H9 (cell line): ENCODE measurements around the gene AKAP9. TPM values are rescaled to one million over a fixed set of nuclear protein-coding genes. Genes with fewer than 3 reads are reported as not detected.

Experiments used
- DNase-seq: peaks from one replicate; pipeline ENCODE4 v3.0.0-alpha.2; 2017
- H2AFZ ChIP-seq: one replicate; pipeline ENCODE4 v1.6.1; 2013; ENCODE audit warnings: mild to moderate bottlenecking, low read length, control low read depth, moderate library complexity
- H2AK5ac ChIP-seq: 2 replicates; pipeline ENCODE4 v1.6.1; 2013; ENCODE audit warnings: low read length, control low read depth, mixed read lengths; ENCODE audit not compliant: insufficient read length
- H2BK120ac ChIP-seq: one replicate; pipeline ENCODE4 v1.6.1; 2013; ENCODE audit warnings: low read depth, mild to moderate bottlenecking, low read length, control low read depth, inconsistent platforms; ENCODE audit not compliant: poor library complexity, severe bottlenecking
- H2BK12ac ChIP-seq: 2 replicates; pipeline ENCODE4 v1.6.1; 2013; ENCODE audit warnings: low read length, control low read depth, mixed read lengths, low read depth; ENCODE audit not compliant: insufficient read length
- H2BK15ac ChIP-seq: 2 replicates; pipeline ENCODE4 v1.6.1; 2013; ENCODE audit warnings: low read depth, low read length, control low read depth
- H2BK20ac ChIP-seq: one replicate; pipeline ENCODE4 v1.6.1; 2013; ENCODE audit warnings: low read depth, mild to moderate bottlenecking, low read length, control low read depth, inconsistent platforms; ENCODE audit not compliant: poor library complexity, severe bottlenecking
- H2BK5ac ChIP-seq: 2 replicates; pipeline ENCODE4 v1.6.1; 2013; ENCODE audit warnings: low read length, control low read depth, mixed read lengths; ENCODE audit not compliant: insufficient read length
- H3K14ac ChIP-seq: 2 replicates; pipeline ENCODE4 v1.6.1; 2013; ENCODE audit warnings: low read length, control low read depth; ENCODE audit not compliant: insufficient read depth
- H3K18ac ChIP-seq: 2 replicates; pipeline ENCODE4 v1.6.1; 2013; ENCODE audit warnings: low read depth, mild to moderate bottlenecking, mixed read lengths, low read length, control low read depth; ENCODE audit not compliant: insufficient read length
- H3K23ac ChIP-seq: 2 replicates; pipeline ENCODE4 v1.6.1; 2013; ENCODE audit warnings: low read length, control low read depth, mixed read lengths, low read depth; ENCODE audit not compliant: insufficient read length
- H3K23me2 ChIP-seq: 2 replicates; pipeline ENCODE4 v1.6.1; 2013; ENCODE audit warnings: low read depth, mild to moderate bottlenecking, mixed read lengths, low read length, control low read depth; ENCODE audit not compliant: insufficient read length, poor library complexity, severe bottlenecking
- H3K27ac ChIP-seq: 2 replicates; pipeline ENCODE4 v1.5.1; 2013; ENCODE audit warnings: low read length, control low read depth, mixed read lengths, low read depth; ENCODE audit not compliant: insufficient read length
- H3K27me3 ChIP-seq: 2 replicates; pipeline ENCODE4 v1.6.1; 2013; ENCODE audit warnings: low read length, control low read depth, inconsistent platforms; ENCODE audit not compliant: insufficient read depth
- H3K4ac ChIP-seq: 2 replicates; pipeline ENCODE4 v1.6.1; 2013; ENCODE audit warnings: low read depth, mild to moderate bottlenecking, control low read depth, inconsistent platforms, low read length, moderate library complexity
- H3K4me1 ChIP-seq: 2 replicates; pipeline ENCODE4 v1.6.1; 2013; ENCODE audit warnings: low read length, control low read depth, inconsistent platforms; ENCODE audit not compliant: insufficient read depth
- H3K4me2 ChIP-seq: 2 replicates; pipeline ENCODE4 v1.6.1; 2013; ENCODE audit warnings: low read length, control low read depth, mixed read lengths; ENCODE audit not compliant: insufficient read length, insufficient read depth
- H3K56ac ChIP-seq: 2 replicates; pipeline ENCODE4 v1.6.1; 2013; ENCODE audit warnings: low read depth, mild to moderate bottlenecking, mixed read lengths, low read length, control low read depth; ENCODE audit not compliant: insufficient read length
- H3K79me1 ChIP-seq: 2 replicates; pipeline ENCODE4 v1.6.1; 2013; ENCODE audit warnings: low read depth, mild to moderate bottlenecking, moderate library complexity, low read length, control low read depth, inconsistent platforms; ENCODE audit not compliant: insufficient read depth, poor library complexity, severe bottlenecking
- H3K79me2 ChIP-seq: 2 replicates; pipeline ENCODE4 v1.6.1; 2013; ENCODE audit warnings: low read length, control low read depth, inconsistent platforms; ENCODE audit not compliant: insufficient read depth
- H3K9ac ChIP-seq: 2 replicates; pipeline ENCODE4 v1.6.1; 2013; ENCODE audit warnings: low read length, control low read depth, mixed read lengths; ENCODE audit not compliant: insufficient read length; ENCODE audit errors: extremely low read depth
- H3K9me3 ChIP-seq: one replicate; pipeline ENCODE4 v1.6.1; 2013; ENCODE audit warnings: low read depth, low read length, inconsistent platforms; ENCODE audit not compliant: control insufficient read depth
- H3T11ph ChIP-seq: one replicate; pipeline ENCODE4 v1.6.1; 2013; ENCODE audit warnings: mild to moderate bottlenecking, low read length, control low read depth, inconsistent platforms
- H4K20me1 ChIP-seq: one replicate; pipeline ENCODE4 v1.6.1; 2013; ENCODE audit not compliant: control insufficient read depth, insufficient read length, insufficient read depth
- H4K5ac ChIP-seq: 2 replicates; pipeline ENCODE4 v1.6.1; 2013; ENCODE audit warnings: low read depth, mild to moderate bottlenecking, mixed read lengths, low read length, control low read depth; ENCODE audit not compliant: insufficient read length
- H4K8ac ChIP-seq: replicated peaks from 2 replicates; pipeline ENCODE4 v1.6.1; 2013; ENCODE audit warnings: low read length, control low read depth, mixed read lengths, low read depth; ENCODE audit not compliant: insufficient read length
- H4K91ac ChIP-seq: 2 replicates; pipeline ENCODE4 v1.6.1; 2013; ENCODE audit warnings: low read depth, mild to moderate bottlenecking, moderate library complexity, mixed read lengths, low read length, control low read depth; ENCODE audit not compliant: insufficient read length
- H3K27ac Mint-ChIP-seq, 3 experiments: 2 replicates in 2 of 3; 3 replicates in 1 of 3; pipeline ENCODE4 v1.8.0; 2020 to 2021; ENCODE audit warnings: mixed read lengths in 3 of 3, mild to moderate bottlenecking in 1 of 3, moderate library complexity in 1 of 3
- H3K27me3 Mint-ChIP-seq: 2 replicates; pipeline ENCODE4 v1.8.0; 2021; ENCODE audit warnings: low read depth, mild to moderate bottlenecking, moderate library complexity, mixed read lengths
- H3K36me3 Mint-ChIP-seq, 3 experiments: 2 replicates in 2 of 3; 3 replicates in 1 of 3; pipeline ENCODE4 v1.8.0; 2020 to 2021; ENCODE audit warnings: low read depth in 3 of 3, mixed read lengths in 3 of 3; ENCODE audit not compliant: insufficient read depth in 1 of 3
- H3K4me1 Mint-ChIP-seq, 2 experiments: 2 replicates each; pipeline ENCODE4 v1.8.0; 2020; ENCODE audit warnings: mixed read lengths in 2 of 2
- H3K4me3 Mint-ChIP-seq, 2 experiments: 2 replicates in 1 of 2; 3 replicates in 1 of 2; pipeline ENCODE4 v1.8.0; 2020 to 2021; ENCODE audit warnings: mild to moderate bottlenecking in 2 of 2, mixed read lengths in 2 of 2, moderate library complexity in 1 of 2
- H3K9me3 Mint-ChIP-seq, 2 experiments: 2 replicates in 1 of 2; 3 replicates in 1 of 2; pipeline ENCODE4 v1.8.0; 2020; ENCODE audit warnings: mild to moderate bottlenecking in 2 of 2, mixed read lengths in 2 of 2, moderate library complexity in 1 of 2
- CTCF ChIP-seq: fragments of 200-600 bp; sonication (generic); conservative IDR thresholded peaks from 3 replicates; pipeline ENCODE4 v1.8.0; 2021; ENCODE audit warnings: antibody characterized with exemption, mild to moderate bottlenecking
- WGBS: extraction: QIAGEN DNeasy Blood & Tissue Kit; methylation state at CpG from one replicate; pipeline ENCODE4 v1.1.7; 2013; ENCODE audit warnings: missing lambda C conversion rate, low lambda C conversion rate, mixed read lengths; ENCODE audit not compliant: insufficient read length; ENCODE audit errors: extremely low coverage; 5-methylcytosine and 5-hydroxymethylcytosine counted together
- total RNA-seq: library from RNA; stranded (reverse); gene quantifications from 2 replicates; pipeline ENCODE4 v1.2.1, GENCODE V29; 2021

Gene AKAP9
- total RNA-seq, 1 experiment from 2014 or later = 22.4 TPM

- no CpG with 5 or more reads among the region's 1 CpG for WGBS
These were observed 115.6 kb downstream of the AKAP9 start for GRCh38 chr7:92056286-92056685.

More at GRCh38 chr7:92056286-92056685, 115.6 kb downstream of the AKAP9 start:
- H2AFZ ChIP-seq = no peak overlapping the region
- H2BK120ac ChIP-seq = no peak overlapping the region
- no peak for DNase-seq
- no peaks in the 10 kb centered on the region for H3K9me3 ChIP-seq
- H2BK12ac ChIP-seq = no peak overlapping the region
- H3K36me3 Mint-ChIP-seq = no peaks in the 10 kb centered on the region
- no peak overlapping the region for H3K4me2 ChIP-seq
- no peak for TF ChIP-seq CTCF
- H3K4me1 ChIP-seq = no peaks in the 10 kb centered on the region
- H3K4me3 Mint-ChIP-seq = no peak overlapping the region
- H3K27ac ChIP-seq = no peak overlapping the region
- peaks cover 8 to 9% of the 10 kb centered on the region in 2 experiments for H3K4me1 Mint-ChIP-seq
- no peak overlapping the region for H2AK5ac ChIP-seq
- H2BK15ac ChIP-seq = no peak overlapping the region
- H4K8ac ChIP-seq = no peak overlapping the region
- no peaks in the 10 kb centered on the region for H3K9me3 Mint-ChIP-seq
- H3K18ac ChIP-seq = no peak overlapping the region
- no peaks in the 10 kb centered on the region for H4K20me1 ChIP-seq
- no peaks in the 10 kb centered on the region for H3K79me1 ChIP-seq
- no peak overlapping the region for H3K14ac ChIP-seq
- no peaks in the 10 kb centered on the region for H3K27me3 Mint-ChIP-seq
- H3K9ac ChIP-seq = no peak overlapping the region
- H2BK20ac ChIP-seq = no peak overlapping the region
- H3K27ac Mint-ChIP-seq = no peak overlapping the region
- no peak overlapping the region for H3K23ac ChIP-seq
- H4K91ac ChIP-seq = no peak overlapping the region
- H3K79me2 ChIP-seq = no peaks in the 10 kb centered on the region
- no peaks in the 10 kb centered on the region for H3K23me2 ChIP-seq
- H3K56ac ChIP-seq = no peak overlapping the region
- no peaks in the 10 kb centered on the region for H3K27me3 ChIP-seq
- H3T11ph ChIP-seq = no peak overlapping the region
- H4K5ac ChIP-seq = no peak overlapping the region
- H3K4ac ChIP-seq = no peak overlapping the region
- no peak overlapping the region for H2BK5ac ChIP-seq
